AG10803 (cell line): ENCODE results near the gene ING2.
"Not testable (repeated sequence)": the region's sequence is repeated elsewhere in the genome, so short reads cannot be mapped to it uniquely, and the experiment has no call there.

Experiments
- DNase-seq: peaks from one replicate; pipeline ENCODE4 v3.0.0; 2010; ENCODE audit warnings: low read depth
- H3K4me3 ChIP-seq: 2 replicates; pipeline ENCODE4 v1.5.1; 2011; ENCODE audit warnings: mild to moderate bottlenecking, low read length, control low read depth
- CTCF ChIP-seq: conservative IDR thresholded peaks from 2 replicates; pipeline ENCODE4 v1.5.1; 2011; ENCODE audit warnings: mild to moderate bottlenecking, low read length, control low read depth, inconsistent platforms

Gene ING2

DNA sequence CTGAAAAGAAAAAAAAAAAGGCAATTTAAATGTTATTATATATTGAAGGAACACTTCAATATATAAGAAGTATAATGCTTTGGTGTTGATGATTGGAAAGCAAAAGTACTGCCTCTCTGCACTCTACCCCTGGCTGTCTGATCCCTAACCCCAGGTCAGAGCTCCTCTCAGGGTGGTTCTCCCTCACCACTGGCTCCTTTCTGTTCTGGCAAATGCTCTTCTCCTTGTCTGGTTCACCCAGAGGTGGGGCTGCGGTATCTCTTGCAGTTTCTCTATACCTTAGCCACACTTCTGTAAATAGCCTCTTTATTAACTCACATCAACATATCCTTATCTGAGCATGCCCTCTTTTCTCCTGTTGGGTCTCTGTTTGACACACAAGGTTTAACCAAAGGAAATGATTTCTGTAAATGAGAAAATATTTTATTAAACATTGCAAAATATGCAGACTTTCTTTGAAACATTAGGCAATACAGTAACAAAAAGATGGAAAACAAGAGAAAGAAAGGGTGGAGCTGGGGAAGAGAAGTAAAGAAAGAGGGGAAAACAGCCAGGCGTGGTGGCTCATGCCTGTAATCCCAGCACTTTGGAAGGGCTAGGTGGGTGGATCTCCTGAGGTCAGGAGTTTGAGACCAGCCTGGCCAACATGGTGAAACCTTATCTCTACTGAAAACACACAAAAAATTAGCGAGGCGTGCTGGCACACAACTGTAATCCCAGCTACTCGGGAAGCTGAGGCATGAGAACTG, 45.7 kb downstream of the ING2 start:
- TF ChIP-seq CTCF = no peak
- no peak overlapping the region for H3K4me3 ChIP-seq
- DNase-seq = no peak

GRCh38 chr4:183552274-183553146, 47.7 kb downstream of the ING2 start:
- TF ChIP-seq CTCF = no peak
- no peak overlapping the region for H3K4me3 ChIP-seq
- DNase-seq = no peak

- not testable (repeated sequence) for H3K4me3 ChIP-seq, DNase-seq
Observed at GRCh38 chr4:183553147-183553478, 48.3 kb downstream of the ING2 start.

GRCh38 chr4:183553601-183554345, 48.9 kb downstream of the ING2 start:
- no peak for DNase-seq
- no peak for TF ChIP-seq CTCF
- no peak overlapping the region for H3K4me3 ChIP-seq

DNA sequence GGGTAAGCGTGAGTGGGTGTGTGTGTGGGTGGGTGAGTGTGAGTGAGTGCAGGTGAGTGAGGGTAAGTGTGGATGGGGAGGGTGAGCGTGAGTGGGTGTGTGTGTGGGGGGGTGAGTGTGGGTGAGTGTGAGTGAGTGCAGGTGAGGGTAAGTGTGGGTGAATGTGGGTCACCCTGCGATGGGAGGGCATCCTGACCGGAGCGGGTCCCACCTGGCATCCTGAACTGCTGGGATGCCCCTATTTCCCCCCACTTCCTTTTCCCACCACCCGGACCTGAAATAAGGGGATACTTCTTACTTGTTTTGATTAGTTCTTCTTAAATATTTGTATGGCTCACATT, 49.5 kb downstream of the ING2 start:
- no peak for DNase-seq
- no peak overlapping the region for H3K4me3 ChIP-seq
- TF ChIP-seq CTCF = no peak

- no peak overlapping the region for H3K4me3 ChIP-seq
- no peak for DNase-seq
- TF ChIP-seq CTCF = no peak
Observed at GRCh38 chr4:183554878-183555585, 50.2 kb downstream of the ING2 start.

DNA sequence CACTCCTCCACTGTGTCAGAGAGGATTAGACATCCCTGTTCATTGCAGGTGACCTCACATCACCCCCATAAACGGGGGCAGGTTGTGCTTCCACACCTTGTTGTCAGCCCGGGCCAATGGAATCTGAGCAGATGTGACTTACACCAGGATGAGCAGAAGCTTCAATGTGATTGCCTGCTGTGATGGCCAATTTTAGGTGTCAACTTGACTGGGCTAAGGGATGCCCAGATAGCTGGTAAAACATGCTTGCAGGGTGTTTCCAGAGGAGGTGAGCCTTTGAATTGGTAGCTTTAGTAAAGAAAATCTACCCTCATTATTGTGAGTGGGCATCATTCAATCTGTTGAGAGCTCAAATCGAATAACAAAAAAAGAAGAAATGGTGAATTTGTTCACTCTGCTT, 52.1 kb downstream of the ING2 start:
- no peak for TF ChIP-seq CTCF
- no peak overlapping the region for H3K4me3 ChIP-seq
- no peak for DNase-seq
